ENCODE measurements around the gene ZNF208. TPM values are rescaled to one million over a fixed set of nuclear protein-coding genes. Genes with fewer than 3 reads are reported as not detected.
"Not testable (repeated sequence)": the region's sequence is repeated elsewhere in the genome, so short reads cannot be mapped to it uniquely, and the experiment has no call there.

The ZNF208 gene
- total RNA-seq = not detected
- polyA plus RNA-seq (2013, experiment 1 of 2) = 0.75 TPM
- polyA plus RNA-seq (2013, experiment 2 of 2) = 0.41 TPM
- long read RNA-seq, experiment 1 = 0 reads
- long read RNA-seq, experiment 2 = 0 reads
- long read RNA-seq, experiment 3 = 0 reads
- long read RNA-seq, experiment 4 = 0 reads

DNA sequence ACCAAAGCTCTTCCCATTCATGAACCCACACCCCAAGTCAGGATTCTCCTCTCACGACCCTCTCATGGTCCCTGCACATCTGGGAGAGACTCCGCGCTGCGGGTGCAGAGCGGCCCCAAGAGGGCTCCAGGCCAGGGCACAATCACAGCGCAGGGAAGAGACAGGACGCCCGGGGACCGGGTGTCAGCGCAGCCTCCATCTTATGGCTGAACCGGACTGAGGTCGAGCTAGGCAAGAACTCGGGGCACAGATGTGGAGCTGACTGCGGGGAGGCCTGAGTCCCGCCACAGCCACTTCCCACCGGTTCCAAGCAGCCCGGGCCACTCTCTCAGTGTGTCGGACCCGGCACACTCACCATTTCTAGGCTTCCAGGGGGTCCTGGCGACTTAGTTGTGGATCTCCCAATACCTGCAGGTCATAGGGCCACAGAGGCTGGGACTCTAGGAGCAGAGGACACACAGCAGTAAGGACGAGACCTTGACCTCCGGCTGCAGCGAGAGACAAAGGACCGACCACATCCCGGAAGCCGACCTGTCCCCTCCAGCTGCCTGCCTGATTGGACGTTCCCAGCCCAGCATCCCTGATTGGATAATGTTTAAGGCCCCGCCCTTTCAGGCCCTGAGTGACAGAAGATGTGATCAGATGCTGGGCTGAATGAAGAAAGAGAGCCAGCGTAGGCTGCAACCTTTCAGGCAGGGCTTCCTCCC is at the start of gene ZNF208:
ZNF208 (minus strand) TSS at position 507 of the 707 bp plus-strand sequence; CDS start at position 358, 149 bp downstream.
- H3K27me3 ChIP-seq (ENCODE audit: control insufficient read depth, insufficient read depth, low read length, poor library complexity, severe bottlenecking); H3K27ac ChIP-seq (ENCODE audit: low read depth, low read length); H3K4me1 Mint-ChIP-seq; H3K27ac Mint-ChIP-seq; H3K36me3 Mint-ChIP-seq (ENCODE audit: low read depth); H3K4me3 ChIP-seq (ENCODE audit: low read length); H3K36me3 ChIP-seq (ENCODE audit: control insufficient read depth, insufficient read depth, low read length); H3K27me3 Mint-ChIP-seq (ENCODE audit: insufficient read depth); H3K9ac ChIP-seq (ENCODE audit: extremely low read depth, low read length, poor library complexity, severe bottlenecking); DNase-seq; H3K4me3 Mint-ChIP-seq; H3K4me1 ChIP-seq (ENCODE audit: control insufficient read depth, insufficient read depth, low read length): not testable (repeated sequence)
- peaks cover 91% of the 10 kb centered on the region for H3K9me3 Mint-ChIP-seq
- WGBS, 2 experiments (ENCODE audit: insufficient coverage in 1 of 2, insufficient read length in 1 of 2) = 84 to 87% methylated on average over 8 to 29 of the region's 29 CpGs
- H3K9me3 ChIP-seq (ENCODE audit: control insufficient read depth, low read length) = peaks cover 45% of the 10 kb centered on the region

GRCh38 chr19:22052644-22053013 is 41.9 kb upstream of the ZNF208 start:
- Histone ChIP-seq H3K27ac (ENCODE audit: low read depth, low read length) (no peak overlapping the region), H3K9me3 (ENCODE audit: control insufficient read depth, low read length) (peaks cover 59% of the 10 kb centered on the region), H3K27me3 (ENCODE audit: control insufficient read depth, insufficient read depth, low read length, poor library complexity, severe bottlenecking) (no peaks in the 10 kb centered on the region), H3K9ac (ENCODE audit: extremely low read depth, low read length, poor library complexity, severe bottlenecking) (no peak overlapping the region), H3K4me1 (ENCODE audit: control insufficient read depth, insufficient read depth, low read length) (no peaks in the 10 kb centered on the region), H3K4me3 (ENCODE audit: low read length) (no peak overlapping the region), H3K36me3 (ENCODE audit: control insufficient read depth, insufficient read depth, low read length) (no peaks in the 10 kb centered on the region)
- no peak for TF ChIP-seq CTCF (conservative IDR thresholded peaks at IDR 0.05)
- no peaks in the 10 kb centered on the region for H3K36me3 Mint-ChIP-seq (ENCODE audit: low read depth)
- DNase-seq = no peak
- H3K27ac Mint-ChIP-seq = no peak overlapping the region
- H3K27me3 Mint-ChIP-seq (ENCODE audit: insufficient read depth) = no peaks in the 10 kb centered on the region
- H3K4me3 Mint-ChIP-seq = no peak overlapping the region
- peaks cover 91% of the 10 kb centered on the region for H3K9me3 Mint-ChIP-seq
- 77% methylated on average over 6 to 19 of the region's 20 CpGs for WGBS, 2 experiments (ENCODE audit: insufficient coverage in 1 of 2, insufficient read length in 1 of 2)
- H3K4me1 Mint-ChIP-seq = no peaks in the 10 kb centered on the region

DNA sequence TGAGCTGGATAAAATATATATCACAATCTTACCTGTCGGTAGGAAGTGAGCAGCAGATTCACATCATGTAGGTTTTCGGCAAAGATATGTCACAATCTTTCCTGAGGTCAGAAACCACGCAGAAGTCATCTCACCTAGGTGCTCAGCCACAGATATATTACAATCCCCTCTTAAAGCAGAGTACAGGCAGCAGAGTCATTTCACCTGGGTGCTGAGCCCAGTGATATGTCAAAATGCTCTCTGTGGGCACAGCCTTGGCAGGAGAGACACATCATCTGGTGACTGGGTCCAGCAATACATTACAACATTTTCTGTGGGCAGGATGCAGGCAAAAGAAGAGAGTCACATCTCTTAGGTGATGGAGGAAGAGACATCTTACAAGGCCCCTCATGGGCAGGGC is 30.4 kb upstream of the ZNF208 start:
- H3K4me3 Mint-ChIP-seq; DNase-seq; H3K36me3 ChIP-seq (ENCODE audit: control insufficient read depth, insufficient read depth, low read length); H3K36me3 Mint-ChIP-seq (ENCODE audit: low read depth); H3K4me1 ChIP-seq (ENCODE audit: control insufficient read depth, insufficient read depth, low read length); H3K4me1 Mint-ChIP-seq; H3K27ac Mint-ChIP-seq; H3K27ac ChIP-seq (ENCODE audit: low read depth, low read length); H3K27me3 ChIP-seq (ENCODE audit: control insufficient read depth, insufficient read depth, low read length, poor library complexity, severe bottlenecking); H3K27me3 Mint-ChIP-seq (ENCODE audit: insufficient read depth); H3K4me3 ChIP-seq (ENCODE audit: low read length); H3K9ac ChIP-seq (ENCODE audit: extremely low read depth, low read length, poor library complexity, severe bottlenecking): not testable (repeated sequence)
- H3K9me3 ChIP-seq (ENCODE audit: control insufficient read depth, low read length) = peaks cover 73% of the 10 kb centered on the region
- 33 to 69% methylated on average over 2 to 3 of the region's 3 CpGs for WGBS, 2 experiments (ENCODE audit: insufficient coverage in 1 of 2, insufficient read length in 1 of 2)
- peaks cover 92% of the 10 kb centered on the region for H3K9me3 Mint-ChIP-seq

DNA sequence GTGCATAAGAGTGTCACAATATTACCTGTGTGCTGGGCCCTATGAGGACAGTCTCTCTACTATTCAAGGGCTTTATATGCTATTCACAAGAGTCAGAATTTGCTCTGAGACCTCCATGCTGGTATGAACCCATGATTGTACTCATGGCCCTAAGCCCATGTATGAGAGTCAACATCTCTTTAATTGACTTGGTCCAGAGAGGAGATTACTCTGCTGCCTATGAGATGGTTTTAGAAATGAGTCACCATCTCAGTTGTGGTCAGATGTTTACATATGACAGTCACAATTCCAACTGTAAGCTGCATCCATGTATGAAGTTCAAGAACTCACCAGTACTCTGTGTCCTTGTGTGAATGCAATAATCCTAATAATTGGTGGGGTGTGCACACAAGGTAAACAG is 19.9 kb upstream of the ZNF208 start:
- Mint-ChIP-seq H3K4me1 (no peaks in the 10 kb centered on the region), H3K27ac (no peak overlapping the region), H3K36me3 (ENCODE audit: low read depth) (no peaks in the 10 kb centered on the region), H3K4me3 (no peak overlapping the region), H3K9me3 (peaks cover 99% of the 10 kb centered on the region), H3K27me3 (ENCODE audit: insufficient read depth) (no peaks in the 10 kb centered on the region)
- H3K27ac ChIP-seq (ENCODE audit: low read depth, low read length) = no peak overlapping the region
- no peak for DNase-seq
- no peaks in the 10 kb centered on the region for H3K4me1 ChIP-seq (ENCODE audit: control insufficient read depth, insufficient read depth, low read length)
- TF ChIP-seq CTCF (conservative IDR thresholded peaks at IDR 0.05) = no peak
- H3K9ac ChIP-seq (ENCODE audit: extremely low read depth, low read length, poor library complexity, severe bottlenecking) = no peak overlapping the region
- no peaks in the 10 kb centered on the region for H3K36me3 ChIP-seq (ENCODE audit: control insufficient read depth, insufficient read depth, low read length)
- no peaks in the 10 kb centered on the region for H3K27me3 ChIP-seq (ENCODE audit: control insufficient read depth, insufficient read depth, low read length, poor library complexity, severe bottlenecking)
- H3K9me3 ChIP-seq (ENCODE audit: control insufficient read depth, low read length) = peaks cover 87% of the 10 kb centered on the region
- no peak overlapping the region for H3K4me3 ChIP-seq (ENCODE audit: low read length)
